ENCODE measurements around the gene PCNA.

The PCNA gene

DNA sequence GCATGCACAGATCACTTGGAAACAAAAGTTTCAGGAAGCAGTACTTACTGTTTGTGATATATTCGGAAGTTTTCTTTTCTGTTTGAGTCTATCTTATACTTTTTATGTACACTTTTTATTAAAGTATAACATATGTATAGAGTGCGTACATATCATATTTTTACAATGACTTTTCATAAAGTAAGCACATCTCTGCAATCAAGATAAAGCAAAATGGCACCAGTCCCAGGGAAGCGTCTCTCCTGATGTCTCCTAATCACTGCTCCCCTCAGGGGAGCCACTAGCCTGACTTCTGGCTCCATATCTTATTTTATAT lies 33.4 kb upstream of the PCNA start:
- Histone ChIP-seq H3K4me3 (ENCODE audit: low read length) (no peak overlapping the region), H3K27ac (ENCODE audit: low read length) (no peak overlapping the region), H3K36me3 (ENCODE audit: control insufficient read depth, low read depth, low read length) (no peaks in the 10 kb centered on the region), H3K9ac (ENCODE audit: low read length) (no peak overlapping the region), H3K4me1 (ENCODE audit: control insufficient read depth, low read depth, low read length) (no peaks in the 10 kb centered on the region), H3K27me3 (ENCODE audit: control insufficient read depth, insufficient read depth, low read length) (no peaks in the 10 kb centered on the region), H3K9me3 (ENCODE audit: control insufficient read depth, low read depth, low read length) (no peaks in the 10 kb centered on the region)

DNA sequence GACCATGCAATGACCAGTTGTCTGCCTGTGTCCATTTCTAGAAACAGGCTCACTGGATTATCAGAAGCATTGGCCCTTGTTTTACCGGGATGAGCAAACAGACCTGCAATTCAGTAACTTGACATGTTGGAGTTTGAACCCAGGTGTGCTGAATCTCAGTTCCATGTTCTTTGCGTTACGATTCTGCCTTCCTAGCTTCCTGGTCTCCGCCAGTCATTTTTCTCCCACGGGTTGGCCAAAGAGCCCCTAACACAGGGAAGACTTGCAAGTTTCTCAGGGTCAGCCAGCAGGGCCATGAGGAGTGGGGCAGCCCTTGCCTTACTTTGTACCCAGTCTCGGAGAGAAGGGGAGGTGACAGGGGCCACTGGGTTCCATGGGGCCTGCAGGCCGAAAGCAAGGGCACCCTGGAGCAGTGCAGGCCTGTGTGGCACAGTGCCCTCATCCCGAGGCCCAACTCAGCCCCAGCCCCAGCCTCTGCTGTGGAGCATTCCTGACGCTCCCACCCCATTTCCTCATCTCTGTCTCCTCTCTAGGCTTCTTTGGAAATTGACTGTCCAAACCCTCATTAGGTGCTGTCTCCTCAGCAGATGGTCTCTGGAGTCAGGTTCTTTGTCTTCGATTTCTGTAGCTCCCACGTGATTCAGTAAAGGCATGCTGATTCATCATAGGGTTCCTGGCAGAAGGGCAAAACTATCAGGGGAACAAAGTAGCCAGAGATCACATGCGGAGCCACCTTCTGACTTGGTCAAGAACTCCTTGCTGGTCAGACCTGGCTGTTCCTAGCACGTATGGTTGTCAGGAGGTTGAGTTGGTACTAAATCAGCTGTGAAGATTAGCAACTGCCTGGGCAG lies 30.7 kb upstream of the PCNA start:
- H3K27ac ChIP-seq (ENCODE audit: low read length): no peak overlapping the region
- no peak overlapping the region for H3K9ac ChIP-seq (ENCODE audit: low read length)
- H3K36me3 ChIP-seq (ENCODE audit: control insufficient read depth, low read depth, low read length): no peaks in the 10 kb centered on the region
- no peaks in the 10 kb centered on the region for H3K4me1 ChIP-seq (ENCODE audit: control insufficient read depth, low read depth, low read length)
- no peaks in the 10 kb centered on the region for H3K9me3 ChIP-seq (ENCODE audit: control insufficient read depth, low read depth, low read length)
- H3K4me3 ChIP-seq (ENCODE audit: low read length): no peak overlapping the region
- no peaks in the 10 kb centered on the region for H3K27me3 ChIP-seq (ENCODE audit: control insufficient read depth, insufficient read depth, low read length)

DNA sequence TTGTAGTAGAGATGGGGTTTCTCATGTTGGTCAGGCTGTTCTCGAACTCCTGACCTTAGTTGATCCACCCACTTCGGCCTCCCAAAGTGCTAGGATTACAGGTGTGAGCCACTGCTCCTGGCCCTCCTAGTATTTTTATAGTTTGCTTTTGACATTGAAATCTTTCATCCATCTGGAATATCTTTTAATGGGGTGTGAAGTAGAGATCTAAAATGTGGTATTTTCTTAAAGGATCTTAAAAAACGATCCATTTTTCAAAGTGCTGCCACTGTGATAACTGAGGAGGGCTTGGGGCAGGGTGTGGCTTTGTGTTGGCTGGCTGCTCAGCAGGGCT lies 30.1 kb upstream of the PCNA start:
- H3K4me1 ChIP-seq (ENCODE audit: control insufficient read depth, low read depth, low read length): no peaks in the 10 kb centered on the region
- no peak overlapping the region for H3K9ac ChIP-seq (ENCODE audit: low read length)
- no peaks in the 10 kb centered on the region for H3K27me3 ChIP-seq (ENCODE audit: control insufficient read depth, insufficient read depth, low read length)
- no peak overlapping the region for H3K27ac ChIP-seq (ENCODE audit: low read length)
- no peaks in the 10 kb centered on the region for H3K9me3 ChIP-seq (ENCODE audit: control insufficient read depth, low read depth, low read length)
- H3K4me3 ChIP-seq (ENCODE audit: low read length): no peak overlapping the region
- no peaks in the 10 kb centered on the region for H3K36me3 ChIP-seq (ENCODE audit: control insufficient read depth, low read depth, low read length)

DNA sequence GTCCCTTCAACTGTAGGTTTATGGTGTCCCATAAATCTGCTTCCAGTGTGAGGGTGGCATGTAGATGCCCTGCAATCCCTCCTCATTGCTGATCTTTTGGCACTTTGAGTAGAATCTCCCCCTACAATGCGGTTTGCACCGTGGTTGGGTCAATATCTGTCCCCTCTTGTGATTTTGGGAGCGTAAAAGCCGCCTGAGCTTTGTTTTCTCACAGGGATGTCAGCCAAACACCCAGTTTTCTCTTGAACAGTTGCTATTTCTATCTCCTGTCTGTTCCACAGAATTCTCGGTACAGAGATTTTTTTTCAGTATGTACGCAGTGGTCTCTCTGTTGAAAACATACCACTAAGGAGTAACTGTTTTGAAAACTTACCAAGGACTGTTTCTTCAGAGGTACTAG lies 28.8 kb upstream of the PCNA start:
- H3K4me1 ChIP-seq (ENCODE audit: control insufficient read depth, low read depth, low read length): no peaks in the 10 kb centered on the region
- no peaks in the 10 kb centered on the region for H3K9me3 ChIP-seq (ENCODE audit: control insufficient read depth, low read depth, low read length)
- no peak overlapping the region for H3K27ac ChIP-seq (ENCODE audit: low read length)
- H3K4me3 ChIP-seq (ENCODE audit: low read length): no peak overlapping the region
- H3K36me3 ChIP-seq (ENCODE audit: control insufficient read depth, low read depth, low read length): no peaks in the 10 kb centered on the region
- H3K27me3 ChIP-seq (ENCODE audit: control insufficient read depth, insufficient read depth, low read length): no peaks in the 10 kb centered on the region
- H3K9ac ChIP-seq (ENCODE audit: low read length): no peak overlapping the region

DNA sequence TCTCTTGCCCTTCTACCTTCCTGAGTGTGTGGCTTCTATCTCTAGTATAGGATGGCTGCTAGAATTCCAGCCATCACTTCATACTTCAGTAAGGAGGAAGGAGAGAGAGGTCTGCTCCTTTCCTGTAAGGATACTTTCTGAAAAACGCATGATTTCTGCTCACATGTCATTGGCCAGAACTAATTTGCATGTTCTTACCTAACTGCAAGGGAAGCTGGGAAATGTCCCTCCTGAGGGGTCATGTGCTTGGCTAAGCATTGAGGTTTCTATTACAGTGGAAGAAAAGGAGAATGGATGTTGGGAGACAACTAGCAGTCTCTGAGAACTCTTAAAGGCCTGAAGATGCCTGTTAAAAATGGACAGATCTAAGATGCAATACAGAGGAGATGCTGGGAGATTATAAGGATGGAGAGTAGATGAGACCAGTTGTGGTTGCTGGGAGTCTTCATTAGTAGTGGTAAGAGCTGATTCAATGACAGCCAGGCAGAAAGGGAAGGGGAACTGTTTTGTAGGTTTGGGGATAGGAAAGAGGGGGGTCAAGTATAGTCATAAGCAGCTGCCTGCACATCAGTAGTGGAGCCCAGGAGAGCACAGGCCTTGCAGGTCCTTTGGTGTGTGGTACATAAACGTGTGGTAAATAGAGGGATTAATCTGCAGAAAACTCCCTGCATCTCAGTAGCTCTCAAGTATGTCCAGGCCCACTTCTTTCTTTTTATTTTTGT lies 27.3 kb upstream of the PCNA start:
- H3K9me3 ChIP-seq (ENCODE audit: control insufficient read depth, low read depth, low read length): no peaks in the 10 kb centered on the region
- H3K27ac ChIP-seq (ENCODE audit: low read length): no peak overlapping the region
- H3K9ac ChIP-seq (ENCODE audit: low read length): no peak overlapping the region
- H3K4me3 ChIP-seq (ENCODE audit: low read length): no peak overlapping the region
- H3K36me3 ChIP-seq (ENCODE audit: control insufficient read depth, low read depth, low read length): no peaks in the 10 kb centered on the region
- H3K4me1 ChIP-seq (ENCODE audit: control insufficient read depth, low read depth, low read length): no peaks in the 10 kb centered on the region
- H3K27me3 ChIP-seq (ENCODE audit: control insufficient read depth, insufficient read depth, low read length): no peaks in the 10 kb centered on the region

DNA sequence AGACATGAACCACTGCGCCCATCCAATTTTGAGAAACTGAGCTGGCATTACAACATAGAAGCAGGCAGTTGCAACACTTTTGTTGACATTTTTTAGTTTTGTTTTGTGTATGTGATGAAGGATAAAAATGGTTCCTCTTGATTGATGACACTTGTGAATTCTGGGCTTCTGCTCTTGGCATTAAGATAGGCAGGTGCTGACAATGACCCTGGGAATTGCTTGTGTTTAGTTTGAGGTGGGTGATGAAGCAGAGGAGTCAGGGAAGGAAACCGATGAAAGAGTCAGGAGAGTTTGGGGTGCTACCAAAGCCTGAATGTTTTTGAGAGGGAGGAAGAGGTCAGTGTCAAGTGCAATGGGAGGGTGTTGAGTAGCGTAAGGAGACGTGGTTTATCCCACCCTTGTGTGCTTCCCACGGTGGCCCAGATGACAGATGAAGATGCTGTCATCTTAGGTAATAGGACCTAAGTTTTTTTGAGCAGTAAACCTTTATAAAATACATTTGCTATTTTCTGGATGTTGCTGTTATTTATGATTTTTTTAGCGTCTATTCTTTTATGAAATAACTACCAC lies 26.4 kb upstream of the PCNA start:
- no peaks in the 10 kb centered on the region for H3K9me3 ChIP-seq (ENCODE audit: control insufficient read depth, low read depth, low read length)
- H3K4me1 ChIP-seq (ENCODE audit: control insufficient read depth, low read depth, low read length): no peaks in the 10 kb centered on the region
- no peak overlapping the region for H3K27ac ChIP-seq (ENCODE audit: low read length)
- H3K4me3 ChIP-seq (ENCODE audit: low read length): no peak overlapping the region
- no peak overlapping the region for H3K9ac ChIP-seq (ENCODE audit: low read length)
- H3K36me3 ChIP-seq (ENCODE audit: control insufficient read depth, low read depth, low read length): no peaks in the 10 kb centered on the region
- no peaks in the 10 kb centered on the region for H3K27me3 ChIP-seq (ENCODE audit: control insufficient read depth, insufficient read depth, low read length)

DNA sequence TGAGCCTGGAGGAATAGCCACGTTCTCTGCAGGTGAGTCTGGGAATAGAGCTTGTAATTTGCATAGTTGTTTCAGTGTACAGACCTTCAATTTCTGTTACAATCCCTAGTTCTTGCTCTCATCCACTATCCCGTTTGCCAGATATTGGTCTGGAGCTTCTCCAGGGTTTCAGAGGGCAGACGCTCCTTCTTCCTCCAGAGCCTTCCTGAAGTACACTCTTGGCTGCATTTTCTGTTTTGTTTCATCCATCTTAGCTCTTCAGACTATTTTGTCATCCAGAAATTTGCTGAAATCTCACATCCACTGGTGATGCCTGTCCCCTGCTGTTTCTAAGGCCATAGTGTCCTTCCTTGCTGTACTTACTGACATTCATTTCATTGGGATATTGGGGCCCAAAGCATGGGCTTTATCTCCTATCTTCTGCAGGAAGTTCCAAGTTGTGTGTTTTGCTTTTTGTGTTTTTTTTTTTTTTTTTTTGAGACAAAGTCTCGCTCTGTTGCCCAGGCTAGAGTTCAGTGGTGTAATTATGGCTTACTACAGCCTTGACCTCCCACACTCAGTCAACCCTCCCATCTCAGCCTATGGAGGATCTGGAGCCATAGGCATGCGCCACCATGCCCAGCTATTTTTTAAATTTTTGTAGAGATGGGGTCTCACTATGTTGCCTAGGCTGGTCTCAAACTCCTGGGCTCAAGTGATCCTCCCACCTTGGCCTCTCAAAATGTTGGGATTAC lies 25.8 kb upstream of the PCNA start:
- H3K4me1 ChIP-seq (ENCODE audit: control insufficient read depth, low read depth, low read length): no peaks in the 10 kb centered on the region

DNA sequence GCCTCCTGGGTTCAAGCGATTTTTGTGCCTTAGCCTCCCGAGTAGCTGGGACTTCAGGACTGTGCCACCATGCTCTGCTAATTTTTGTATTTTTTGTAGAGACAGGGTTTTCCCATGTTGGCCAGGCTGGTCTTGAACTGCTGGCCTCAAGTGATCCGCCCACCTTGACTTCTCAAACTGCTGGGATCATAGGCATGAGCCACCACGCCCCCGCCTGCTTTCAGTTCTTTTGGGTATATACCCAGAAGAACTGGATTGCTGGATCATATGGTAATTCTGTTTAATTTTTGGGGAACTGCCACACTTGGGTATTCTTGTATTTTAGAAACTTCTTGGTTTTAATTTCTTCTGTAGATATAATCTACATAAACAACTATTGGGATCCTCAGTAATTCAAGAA lies 24.1 kb upstream of the PCNA start:
- H3K4me3 ChIP-seq (ENCODE audit: low read length): no peak overlapping the region
- no peaks in the 10 kb centered on the region for H3K4me1 ChIP-seq (ENCODE audit: control insufficient read depth, low read depth, low read length)
- H3K9me3 ChIP-seq (ENCODE audit: control insufficient read depth, low read depth, low read length): no peaks in the 10 kb centered on the region
- H3K27ac ChIP-seq (ENCODE audit: low read length): no peak overlapping the region
- no peaks in the 10 kb centered on the region for H3K36me3 ChIP-seq (ENCODE audit: control insufficient read depth, low read depth, low read length)
- no peak overlapping the region for H3K9ac ChIP-seq (ENCODE audit: low read length)
- no peaks in the 10 kb centered on the region for H3K27me3 ChIP-seq (ENCODE audit: control insufficient read depth, insufficient read depth, low read length)

More for the DNA sequence above, 25.8 kb upstream of the PCNA start:
- Histone ChIP-seq H3K4me3 (ENCODE audit: low read length) (no peak overlapping the region), H3K27me3 (ENCODE audit: control insufficient read depth, insufficient read depth, low read length) (no peaks in the 10 kb centered on the region), H3K27ac (ENCODE audit: low read length) (no peak overlapping the region), H3K9me3 (ENCODE audit: control insufficient read depth, low read depth, low read length) (no peaks in the 10 kb centered on the region), H3K9ac (ENCODE audit: low read length) (no peak overlapping the region), H3K36me3 (ENCODE audit: control insufficient read depth, low read depth, low read length) (no peaks in the 10 kb centered on the region)

DNA sequence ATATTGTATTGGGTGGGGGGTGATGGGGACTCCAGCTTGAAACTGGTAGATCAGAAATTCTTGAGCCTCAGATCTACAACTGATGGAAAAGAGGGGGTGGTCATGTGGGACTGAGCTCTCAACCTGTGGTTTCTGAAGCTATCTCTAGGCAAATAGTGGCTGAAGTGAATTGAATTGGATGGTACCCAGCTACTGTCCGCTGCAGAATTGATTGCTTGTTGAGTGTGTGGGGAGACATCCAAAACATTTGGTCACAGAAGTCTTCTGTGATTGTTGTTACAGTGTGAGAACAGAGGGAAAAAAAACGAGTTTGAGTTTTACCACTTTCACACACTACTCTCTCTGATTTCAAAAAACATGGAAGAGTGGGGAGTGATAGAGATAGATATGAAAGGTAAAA lies 21.9 kb upstream of the PCNA start:
- no peaks in the 10 kb centered on the region for H3K36me3 ChIP-seq (ENCODE audit: control insufficient read depth, low read depth, low read length)
- no peak overlapping the region for H3K9ac ChIP-seq (ENCODE audit: low read length)
- no peak overlapping the region for H3K4me3 ChIP-seq (ENCODE audit: low read length)
- H3K27ac ChIP-seq (ENCODE audit: low read length): no peak overlapping the region
- no peaks in the 10 kb centered on the region for H3K9me3 ChIP-seq (ENCODE audit: control insufficient read depth, low read depth, low read length)
- H3K27me3 ChIP-seq (ENCODE audit: control insufficient read depth, insufficient read depth, low read length): no peaks in the 10 kb centered on the region
- no peaks in the 10 kb centered on the region for H3K4me1 ChIP-seq (ENCODE audit: control insufficient read depth, low read depth, low read length)

DNA sequence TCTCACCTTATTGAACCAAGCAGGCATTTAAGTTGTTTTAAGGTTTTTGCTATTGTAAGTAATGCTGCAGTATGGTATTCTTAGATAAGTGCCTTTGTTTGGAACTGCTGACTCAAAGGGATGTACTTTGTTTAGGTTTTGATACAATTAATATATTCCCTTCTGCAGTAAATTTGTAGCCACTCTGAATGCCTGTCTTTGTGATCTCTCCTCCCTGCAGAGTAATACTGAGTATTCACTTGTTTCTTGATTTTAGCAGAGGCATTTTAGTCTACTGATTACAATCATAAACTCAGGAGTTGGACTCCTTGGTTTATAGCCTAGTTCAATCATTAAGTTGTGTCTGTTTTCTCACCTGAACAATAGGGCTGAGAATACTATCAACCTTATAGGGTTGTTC lies 20.4 kb upstream of the PCNA start:
- no peaks in the 10 kb centered on the region for H3K27me3 ChIP-seq (ENCODE audit: control insufficient read depth, insufficient read depth, low read length)
- no peak overlapping the region for H3K4me3 ChIP-seq (ENCODE audit: low read length)
- no peaks in the 10 kb centered on the region for H3K36me3 ChIP-seq (ENCODE audit: control insufficient read depth, low read depth, low read length)
- no peak overlapping the region for H3K9ac ChIP-seq (ENCODE audit: low read length)
- no peak overlapping the region for H3K27ac ChIP-seq (ENCODE audit: low read length)
- H3K9me3 ChIP-seq (ENCODE audit: control insufficient read depth, low read depth, low read length): no peaks in the 10 kb centered on the region
- no peaks in the 10 kb centered on the region for H3K4me1 ChIP-seq (ENCODE audit: control insufficient read depth, low read depth, low read length)

DNA sequence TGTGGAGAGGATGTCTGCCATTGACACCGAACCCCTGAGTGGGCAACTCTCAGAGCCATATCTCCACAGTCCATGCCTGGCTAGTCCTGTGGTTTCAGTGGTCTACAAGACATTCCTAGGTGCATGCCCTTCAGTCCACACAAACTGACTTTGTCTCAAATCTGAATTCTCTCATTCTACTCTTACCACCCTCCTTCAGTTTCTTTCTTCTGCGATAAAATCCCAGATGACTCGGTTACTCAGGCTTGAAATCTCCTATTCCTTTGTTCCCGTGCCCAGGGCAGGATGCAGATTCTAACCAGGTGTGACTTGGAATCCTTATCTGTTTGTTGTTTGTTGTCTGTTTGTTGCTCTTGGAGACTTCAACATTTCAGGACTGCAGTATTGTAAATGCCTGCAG lies 16.3 kb upstream of the PCNA start:
- Histone ChIP-seq H3K27ac (ENCODE audit: low read length) (no peak overlapping the region), H3K4me1 (ENCODE audit: control insufficient read depth, low read depth, low read length) (no peaks in the 10 kb centered on the region), H3K36me3 (ENCODE audit: control insufficient read depth, low read depth, low read length) (no peaks in the 10 kb centered on the region), H3K9me3 (ENCODE audit: control insufficient read depth, low read depth, low read length) (no peaks in the 10 kb centered on the region), H3K9ac (ENCODE audit: low read length) (no peak overlapping the region), H3K4me3 (ENCODE audit: low read length) (no peak overlapping the region), H3K27me3 (ENCODE audit: control insufficient read depth, insufficient read depth, low read length) (no peaks in the 10 kb centered on the region)

Measured in iPS-18a (cell line).